ENCODE measurements around the gene DAB2IP.

DAB2IP gene

GRCh38 chr9:121686930-121687541 is 35.6 kb downstream of the DAB2IP start:
- peak; percentile 25 to 81 for DNase-seq

GRCh38 chr9:121688146-121688680 is 36.8 kb downstream of the DAB2IP start:
- DNase-seq, result no peak

- no peak for DNase-seq
Observed at GRCh38 chr9:121688681-121689080, 37.2 kb downstream of the DAB2IP start.

GRCh38 chr9:121689461-121690157 is 38.2 kb downstream of the DAB2IP start:
- DNase-seq, result no peak

DNA sequence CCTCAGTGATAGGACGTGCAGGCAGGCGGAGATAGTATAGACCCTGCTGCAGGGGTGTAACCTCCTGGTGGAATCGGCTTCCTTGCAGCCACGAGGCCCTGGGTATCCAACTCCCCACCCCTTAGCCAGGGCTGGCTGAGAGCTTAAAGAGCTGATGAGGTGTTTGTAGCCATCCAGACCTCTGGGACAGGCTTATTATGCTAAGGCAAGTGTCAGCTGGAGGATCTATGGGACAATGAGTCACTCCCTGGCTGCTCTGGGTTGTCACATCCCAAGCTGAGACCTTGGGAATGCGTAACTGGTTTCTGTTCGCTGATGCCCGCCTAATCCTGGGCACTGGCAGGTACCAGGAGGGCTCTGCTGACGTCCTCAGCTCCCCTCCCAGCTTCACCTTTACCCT is 38.9 kb downstream of the DAB2IP start:
- no peak for DNase-seq

GRCh38 chr9:121690766-121691165 is 39.3 kb downstream of the DAB2IP start:
- DNase-seq, result no peak

- DNase-seq, result no peak
Observed at GRCh38 chr9:121691890-121692289, 40.5 kb downstream of the DAB2IP start.

DNA sequence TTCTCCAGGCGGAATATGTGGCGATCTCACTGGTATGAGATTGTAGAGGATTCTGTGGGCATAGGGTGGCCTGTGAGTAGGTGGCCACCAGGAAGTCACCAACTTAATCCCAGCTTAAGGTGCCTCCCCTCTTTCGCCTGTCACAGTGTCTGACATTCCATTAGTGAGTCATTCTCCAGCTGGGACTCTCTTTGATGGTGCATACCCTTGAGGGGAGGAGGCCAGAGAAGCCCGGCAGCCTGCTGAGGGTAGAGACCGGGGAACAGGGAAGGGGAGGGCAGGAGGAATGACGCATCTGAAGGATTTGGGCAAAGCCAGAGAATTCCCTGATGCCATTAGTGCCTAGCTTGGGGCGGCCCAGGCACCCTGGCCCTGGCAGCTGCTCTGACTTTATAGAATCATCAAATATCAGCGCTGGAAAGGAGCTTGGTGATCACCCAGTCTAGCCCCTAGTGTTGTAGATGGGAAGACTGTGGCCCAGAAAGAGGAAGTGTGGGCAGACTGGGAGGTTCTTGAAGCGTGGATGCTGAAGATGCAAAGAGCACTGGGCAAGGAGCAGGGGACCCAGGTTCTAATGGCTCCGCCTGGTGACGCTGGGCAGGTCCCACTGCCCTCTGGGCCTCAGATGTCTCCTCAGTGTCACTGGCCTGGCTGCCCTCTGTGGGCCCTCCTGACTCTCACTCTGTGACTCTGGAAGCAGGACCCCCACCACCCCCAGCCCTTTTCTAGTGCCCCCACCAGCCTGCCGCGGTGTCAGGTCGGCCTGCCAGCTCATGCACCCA is 41.4 kb downstream of the DAB2IP start:
- DNase-seq, result no peak

DNA sequence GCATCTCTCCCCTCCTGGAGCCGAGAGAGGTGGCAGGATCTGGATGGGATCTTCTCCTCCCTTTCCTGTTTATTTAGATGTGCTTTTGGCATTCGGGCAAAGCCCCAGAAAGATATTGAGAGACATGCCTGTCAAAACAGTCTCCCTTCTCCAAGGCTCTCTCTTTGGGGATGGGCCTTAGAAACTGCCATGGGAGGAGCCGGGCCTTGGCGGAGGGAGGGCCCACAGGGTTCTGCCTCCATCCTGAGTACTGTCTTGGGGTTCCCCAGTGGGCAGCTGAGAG is 41.9 kb downstream of the DAB2IP start:
- no peak for DNase-seq

DNA sequence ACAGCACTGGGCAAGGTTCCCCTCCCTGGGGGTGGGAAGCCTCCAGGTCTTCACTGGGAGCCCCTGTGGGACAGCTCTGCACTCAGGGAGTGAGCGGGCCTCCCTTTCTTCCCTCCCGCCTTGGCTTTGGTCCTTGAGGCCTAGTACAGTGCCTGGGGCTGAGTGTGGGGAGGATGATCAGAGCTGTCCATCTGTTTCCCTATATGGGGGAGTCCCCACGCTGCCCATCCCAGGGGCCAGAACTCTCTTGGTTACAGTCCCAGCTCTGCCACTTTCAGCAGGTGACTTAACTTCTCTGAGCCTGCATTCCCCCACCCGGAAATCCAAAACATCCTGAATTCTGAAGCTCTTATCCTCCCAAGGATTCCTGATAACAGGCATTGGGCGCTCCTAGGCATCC is 42.6 kb downstream of the DAB2IP start:
- DNase-seq, result no peak

DNA sequence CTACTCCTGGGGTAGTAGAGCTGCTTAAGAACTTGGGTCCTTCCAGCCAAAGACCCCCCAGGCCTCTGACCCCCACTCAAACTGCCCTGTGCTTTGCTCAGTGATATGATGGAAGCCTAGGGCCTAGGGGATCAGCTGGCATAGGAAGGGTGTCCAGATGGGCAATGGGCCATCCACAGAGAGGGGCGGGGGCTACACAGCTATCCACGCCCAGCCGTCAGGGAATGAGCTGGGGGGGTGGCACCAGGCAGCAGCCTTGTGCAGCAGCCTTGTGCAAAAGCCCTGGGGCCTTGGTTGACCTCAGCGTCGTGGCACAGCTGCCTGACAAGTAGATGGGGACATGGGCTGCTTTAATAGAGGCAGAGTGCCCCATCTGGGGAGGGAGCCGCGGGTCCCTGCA is 43.2 kb downstream of the DAB2IP start:
- no peak for DNase-seq

DNA sequence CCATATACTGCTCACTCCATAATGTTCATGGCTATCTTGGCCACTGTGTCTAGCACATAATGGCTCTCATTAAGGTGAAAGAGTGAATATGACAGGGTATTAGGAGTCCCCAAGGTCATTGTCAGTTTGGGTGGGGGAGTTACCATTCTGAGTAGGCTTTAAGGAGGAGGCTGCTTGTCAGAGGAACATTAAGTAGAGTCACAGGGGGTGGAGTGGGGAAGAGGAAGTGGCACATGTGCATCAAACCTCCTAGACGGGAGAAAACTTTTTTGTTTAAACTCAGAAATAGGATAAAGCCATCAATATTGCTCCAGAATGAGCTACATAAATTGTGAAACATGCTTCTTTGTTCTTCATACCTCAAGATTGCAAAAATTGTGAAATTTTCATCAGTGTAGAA is 45.5 kb downstream of the DAB2IP start:
- DNase-seq, result no peak

DNA sequence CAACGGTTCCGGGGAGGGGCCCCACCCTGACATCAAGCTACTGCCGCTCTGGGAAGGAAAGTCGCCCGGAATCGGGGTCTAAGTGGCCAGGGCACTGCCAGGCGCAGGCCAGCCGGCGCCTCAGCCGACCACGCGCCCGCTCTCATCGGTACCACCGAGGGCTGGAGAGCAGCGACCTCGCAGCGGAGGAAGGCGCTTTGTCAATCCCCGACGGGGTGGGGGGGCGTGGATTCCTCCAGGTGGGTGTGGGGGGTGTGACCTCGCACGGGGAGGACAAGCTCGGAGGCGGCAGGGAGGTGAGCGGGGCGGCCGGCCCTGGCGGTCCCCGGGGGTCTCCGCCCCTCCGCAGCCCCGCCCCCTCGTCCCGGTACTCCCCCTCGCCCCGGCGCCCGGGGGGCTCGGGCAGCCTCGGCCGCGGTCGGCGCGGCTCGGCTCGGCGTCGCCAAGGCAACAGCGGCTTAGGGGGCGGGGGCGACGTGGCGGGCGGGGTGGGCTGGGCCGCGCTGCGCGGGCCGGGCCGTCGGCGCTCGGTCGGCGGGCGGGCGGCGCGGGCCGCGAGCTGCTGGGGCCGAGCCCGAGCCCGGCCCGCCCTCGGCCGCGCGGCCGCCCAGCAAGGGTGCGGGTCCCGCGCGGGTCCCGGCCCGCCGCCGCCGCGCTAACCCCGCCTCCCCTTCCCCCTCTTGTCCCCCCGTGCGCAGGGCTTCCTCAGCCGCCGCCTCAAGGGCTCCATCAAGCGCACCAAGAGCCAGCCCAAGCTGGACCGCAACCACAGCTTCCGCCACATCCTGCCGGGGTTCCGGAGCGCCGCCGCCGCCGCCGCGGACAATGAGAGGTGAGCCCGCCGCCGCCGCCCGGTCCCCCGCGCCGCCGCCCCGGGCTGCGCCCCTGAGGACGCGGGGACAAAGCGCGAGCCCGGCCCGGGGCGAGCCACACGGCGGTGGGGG is 47.5 kb downstream of the DAB2IP start:
- DNase-seq, result peak in 1 of 2 experiments; percentile 73

DNA sequence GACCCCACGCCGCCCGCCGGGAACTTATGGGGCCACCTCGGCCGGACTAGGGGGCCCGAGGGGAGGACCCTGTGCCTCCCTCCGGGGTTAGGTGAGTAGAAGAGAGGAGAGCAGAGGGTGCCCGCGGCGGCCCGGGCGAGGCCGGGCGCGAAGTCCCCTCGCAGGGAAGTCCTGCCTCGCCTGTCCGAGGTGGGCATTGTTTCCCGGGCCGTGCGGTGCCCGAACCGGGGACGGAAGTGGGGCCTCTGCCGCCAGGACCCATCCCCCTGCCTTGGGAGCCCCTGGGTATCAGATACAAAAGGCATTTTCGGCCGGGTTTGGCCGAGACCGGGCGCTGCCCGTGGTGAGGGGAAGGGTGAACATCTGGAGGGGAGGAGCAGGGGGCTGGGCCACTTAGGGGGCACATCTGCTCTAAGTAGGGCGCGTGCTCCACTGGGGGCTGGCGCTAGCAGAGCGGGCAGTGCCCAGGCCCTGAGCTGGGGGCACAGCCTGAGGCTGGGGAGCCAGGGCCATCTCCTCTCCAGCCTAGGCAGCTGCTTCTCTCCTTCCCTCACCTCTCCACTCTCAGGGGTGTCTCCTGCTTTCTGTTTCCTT is 48.2 kb downstream of the DAB2IP start:
- peak in 1 of 2 experiments; percentile 46 for DNase-seq

- peak; percentile 23 to 82 for DNase-seq
Observed at GRCh38 chr9:121700165-121700831, 48.9 kb downstream of the DAB2IP start.

- DNase-seq, result peak in 1 of 2 experiments; percentile 17
Observed at GRCh38 chr9:121700832-121701419, 49.5 kb downstream of the DAB2IP start.

DNA sequence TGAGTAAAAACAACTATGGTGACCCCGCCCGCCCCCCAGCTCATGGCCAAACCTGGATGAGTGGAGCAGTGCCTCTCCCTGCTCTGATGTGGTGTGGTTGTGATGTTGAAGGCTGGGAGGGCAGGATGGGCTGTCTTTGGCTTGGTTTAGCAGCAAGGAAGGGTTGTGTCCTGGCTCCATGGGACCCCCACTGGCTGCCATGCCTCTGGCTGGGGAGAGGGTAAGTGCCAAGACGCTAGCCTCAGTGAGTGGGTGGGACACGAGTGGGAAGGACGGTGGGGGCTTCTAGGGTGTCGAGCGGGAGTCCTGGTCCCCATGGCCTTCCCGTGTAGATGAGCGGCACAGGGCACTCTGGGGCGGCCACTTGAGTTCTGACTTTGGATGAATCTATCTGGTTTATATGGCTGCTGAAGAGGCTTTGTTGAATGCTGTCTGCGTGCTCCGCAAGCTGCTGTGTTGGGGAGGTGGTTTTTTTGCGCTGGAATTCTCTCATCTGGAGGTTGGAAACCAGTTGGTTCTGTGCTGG is 50.4 kb downstream of the DAB2IP start:
- no peak for DNase-seq

DNA sequence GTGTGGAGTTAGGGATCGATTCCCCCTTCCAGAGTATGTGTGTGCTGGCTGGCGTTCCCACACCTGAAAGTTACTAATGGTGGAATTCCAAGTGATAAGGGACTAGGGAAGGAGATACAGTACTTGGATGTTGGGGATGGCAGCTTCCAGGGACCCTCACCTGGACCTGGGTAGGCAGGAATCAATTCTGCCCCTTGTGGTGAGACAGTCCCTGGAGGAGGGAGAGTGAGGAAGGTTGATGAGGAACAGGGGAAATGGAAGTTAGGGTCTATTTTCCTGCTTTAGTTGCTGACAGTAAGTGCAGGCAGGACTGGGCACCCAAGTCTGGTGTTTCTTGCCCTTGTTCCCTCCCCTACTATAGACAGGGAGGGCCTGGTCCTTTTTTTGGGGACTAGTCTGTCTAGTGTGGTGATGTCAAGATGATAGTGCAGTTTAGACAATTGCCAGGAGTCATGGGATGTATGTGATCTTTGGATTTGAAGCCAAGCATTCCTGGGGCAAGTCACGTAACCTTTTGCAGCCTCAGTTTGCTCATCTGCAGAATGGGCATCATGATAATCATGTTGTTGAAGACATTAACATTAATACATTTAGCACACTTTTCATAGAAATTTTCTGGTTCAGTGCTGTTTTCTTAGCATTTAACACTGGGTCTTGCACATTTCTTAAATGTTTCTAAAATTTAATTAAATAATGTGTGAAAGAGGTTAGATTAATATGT is 51.7 kb downstream of the DAB2IP start:
- no peak for DNase-seq

- DNase-seq, result no peak
Observed at GRCh38 chr9:121704281-121704680, 52.8 kb downstream of the DAB2IP start.

- DNase-seq, result no peak
Observed at GRCh38 chr9:121706149-121706750, 54.8 kb downstream of the DAB2IP start.
